Activated B cell treated with CpG ODN at 0.5 μM for 24 hours (primary cell): ENCODE measurements around the gene HMOX1. TPM values are rescaled to one million over a fixed set of nuclear protein-coding genes. Genes with fewer than 3 reads are reported as not detected.
"Not testable (repeated sequence)": the region's sequence is repeated elsewhere in the genome, so short reads cannot be mapped to it uniquely, and the experiment has no call there.

ENCODE experiments used
- ATAC-seq: fragments of 200-7000 bp; cut with Tn5 transposase; one replicate; pipeline ENCODE4 v1.10.0; 2021; ENCODE audit warnings: low read depth, mild to moderate bottlenecking, moderate library complexity
- CTCF ChIA-PET: fragments of 350-600 bp; sonication (Branson Sonifier 250); formaldehyde crosslinking; loops from one replicate; lab custom pipeline; 2021; ENCODE audit warnings: antibody characterized with exemption; lab: Charles Lee
- POLR2A ChIA-PET: fragments of 350-600 bp; sonication (Branson Sonifier 250); formaldehyde crosslinking; loops from one replicate; lab custom pipeline; 2021; ENCODE audit warnings: antibody characterized with exemption; lab: Charles Lee
- DNase-seq: peaks from one replicate; pipeline ENCODE4 v3.0.0; 2022
- H3K27ac Mint-ChIP-seq: one replicate; pipeline ENCODE4 v1.8.0; 2020; ENCODE audit warnings: mixed read lengths
- H3K27me3 Mint-ChIP-seq: one replicate; pipeline ENCODE4 v1.8.0; 2021; ENCODE audit warnings: mixed read lengths
- H3K36me3 Mint-ChIP-seq: one replicate; pipeline ENCODE4 v1.8.0; 2021; ENCODE audit warnings: low read depth, mixed read lengths
- H3K4me1 Mint-ChIP-seq: one replicate; pipeline ENCODE4 v1.8.0; 2021; ENCODE audit warnings: mixed read lengths
- H3K4me3 Mint-ChIP-seq: one replicate; pipeline ENCODE4 v1.8.0; 2020; ENCODE audit warnings: mild to moderate bottlenecking, mixed read lengths
- H3K9me3 Mint-ChIP-seq: one replicate; pipeline ENCODE4 v1.8.0; 2020; ENCODE audit warnings: mixed read lengths
- intact Hi-C: fragments of 100-400 bp; cut with micrococcal nuclease; formaldehyde crosslinking; loops from one replicate; pipeline ENCODE4 v1.15.1; 2024
- total RNA-seq: library from RNA; stranded (reverse); gene quantifications from 2 replicates; pipeline ENCODE4 v1.2.3, GENCODE V29; 2022
- TF ChIP-seq, protein P1 (sequence below): fragments of 200-600 bp; IDR thresholded peaks from one replicate; pipeline ENCODE4 v1.8.0; 2022; ENCODE audit warnings: antibody characterized with exemption, mild to moderate bottlenecking

HMOX1 gene
- total RNA-seq, 1 donor from 2014 or later, result 13.3 TPM

DNA sequence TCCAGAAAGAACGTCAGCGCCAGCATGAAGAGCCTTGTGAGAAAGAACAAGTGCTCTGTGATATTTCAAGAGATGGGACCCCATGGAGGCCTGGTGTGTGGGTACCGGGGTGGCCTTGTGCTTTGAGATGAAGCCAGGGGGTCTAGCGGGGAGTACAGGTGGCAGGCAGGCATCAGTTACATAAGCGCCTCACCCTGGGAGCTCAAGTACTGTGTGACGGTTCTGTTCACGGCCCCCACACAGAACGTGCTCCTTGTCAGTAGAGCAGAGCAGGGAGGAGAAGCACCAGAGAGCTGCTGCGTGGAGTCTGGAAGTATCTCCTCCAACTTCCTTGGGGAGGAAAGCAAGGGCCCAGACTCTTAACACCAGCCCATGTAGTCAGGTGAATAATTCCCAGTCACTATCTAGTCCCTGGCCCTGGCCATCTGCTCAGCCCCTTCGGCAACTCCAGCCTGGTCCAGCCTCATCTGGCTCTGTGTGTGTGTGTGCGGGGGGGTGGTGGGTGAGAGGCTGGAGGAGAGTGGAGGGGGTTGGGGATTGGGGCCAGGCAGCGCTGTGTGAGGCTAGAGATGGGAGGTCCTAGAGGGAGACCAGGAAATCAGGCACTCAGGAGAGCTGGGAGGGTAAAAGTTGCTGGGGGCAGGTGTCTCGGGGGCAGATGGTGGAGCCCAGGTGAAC, 51.5 kb downstream of the HMOX1 start:
- Mint-ChIP-seq H3K4me1 (peaks cover 4% of the 10 kb centered on the region), H3K27me3 (no peaks in the 10 kb centered on the region), H3K36me3 (peaks cover 54% of the 10 kb centered on the region), H3K9me3 (peaks cover 2% of the 10 kb centered on the region), H3K27ac (peak overlapping the region; percentile 46), H3K4me3 (no peak overlapping the region)
- no peak for DNase-seq
- CTCF ChIA-PET, result no interaction called here
- POLR2A ChIA-PET, result no interaction called here
- intact Hi-C loops, result no loop called here
- TF ChIP-seq, protein P1, sequence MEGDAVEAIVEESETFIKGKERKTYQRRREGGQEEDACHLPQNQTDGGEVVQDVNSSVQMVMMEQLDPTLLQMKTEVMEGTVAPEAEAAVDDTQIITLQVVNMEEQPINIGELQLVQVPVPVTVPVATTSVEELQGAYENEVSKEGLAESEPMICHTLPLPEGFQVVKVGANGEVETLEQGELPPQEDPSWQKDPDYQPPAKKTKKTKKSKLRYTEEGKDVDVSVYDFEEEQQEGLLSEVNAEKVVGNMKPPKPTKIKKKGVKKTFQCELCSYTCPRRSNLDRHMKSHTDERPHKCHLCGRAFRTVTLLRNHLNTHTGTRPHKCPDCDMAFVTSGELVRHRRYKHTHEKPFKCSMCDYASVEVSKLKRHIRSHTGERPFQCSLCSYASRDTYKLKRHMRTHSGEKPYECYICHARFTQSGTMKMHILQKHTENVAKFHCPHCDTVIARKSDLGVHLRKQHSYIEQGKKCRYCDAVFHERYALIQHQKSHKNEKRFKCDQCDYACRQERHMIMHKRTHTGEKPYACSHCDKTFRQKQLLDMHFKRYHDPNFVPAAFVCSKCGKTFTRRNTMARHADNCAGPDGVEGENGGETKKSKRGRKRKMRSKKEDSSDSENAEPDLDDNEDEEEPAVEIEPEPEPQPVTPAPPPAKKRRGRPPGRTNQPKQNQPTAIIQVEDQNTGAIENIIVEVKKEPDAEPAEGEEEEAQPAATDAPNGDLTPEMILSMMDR, result no peak
- ATAC-seq, result no peak

- peaks cover 55% of the 10 kb centered on the region for H3K36me3 Mint-ChIP-seq
Measured at GRCh38 chr22:35434061-35434710, 53.3 kb downstream of the HMOX1 start.

DNA sequence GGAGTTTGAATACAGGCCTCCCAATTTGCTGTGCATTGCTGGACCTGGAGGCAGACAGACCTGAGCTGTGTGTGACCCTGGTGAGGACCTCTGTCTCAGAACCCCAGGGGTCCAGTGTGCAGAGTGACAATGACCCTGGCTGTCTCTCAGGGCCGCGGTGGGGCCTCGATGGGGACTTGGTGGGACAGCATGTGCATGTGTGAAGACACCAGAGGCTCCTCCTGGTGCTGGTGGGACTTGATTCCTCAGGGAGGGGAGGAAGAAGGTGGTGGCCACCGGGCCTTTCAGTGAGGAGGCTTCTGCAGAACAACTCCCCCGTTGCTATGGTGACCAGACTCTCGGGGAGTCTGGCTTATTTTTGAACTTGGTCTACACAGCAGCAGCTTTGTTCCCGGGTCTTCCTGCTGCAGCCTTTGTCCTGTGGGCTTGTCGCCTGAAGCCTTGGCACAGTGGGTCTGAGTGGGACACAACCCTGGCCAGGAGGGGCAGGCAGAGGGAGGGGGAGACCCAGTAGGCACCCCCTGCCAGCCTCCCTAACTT, 54.4 kb downstream of the HMOX1 start:
- TF ChIP-seq, protein P1, result no peak
- Mint-ChIP-seq H3K9me3 (peaks cover 2% of the 10 kb centered on the region), H3K36me3 (peaks cover 54% of the 10 kb centered on the region), H3K4me3 (no peak overlapping the region), H3K27ac (no peak overlapping the region), H3K27me3 (no peaks in the 10 kb centered on the region), H3K4me1 (no peaks in the 10 kb centered on the region)
- ATAC-seq (no peak), DNase-seq (no peak)
- ChIA-PET POLR2A (interaction anchor here (1.7 kb wide), 1 partner anchor 25 kb away, joined by 4 read pairs; no protein-coding TSS in a partner anchor), CTCF (no interaction called here)
- intact Hi-C loops, result no loop called here

More at GRCh38 chr22:35434061-35434710, 53.3 kb downstream of the HMOX1 start:
- no peak for ATAC-seq
- ChIA-PET POLR2A (interaction anchor here (1.7 kb wide), 1 partner anchor 24 kb away, joined by 4 read pairs; no protein-coding TSS in a partner anchor), CTCF (no interaction called here)
- H3K27ac Mint-ChIP-seq, result no peak overlapping the region
- peaks cover 2% of the 10 kb centered on the region for H3K9me3 Mint-ChIP-seq
- TF ChIP-seq, protein P1, result no peak
- H3K4me3 Mint-ChIP-seq, result no peak overlapping the region
- intact Hi-C loops, result no loop called here
- H3K4me1 Mint-ChIP-seq, result peaks cover 4% of the 10 kb centered on the region
- no peaks in the 10 kb centered on the region for H3K27me3 Mint-ChIP-seq
- DNase-seq, result no peak

GRCh38 chr22:35436421-35436820, 55.5 kb downstream of the HMOX1 start:
- peak overlapping the region; percentile 12 for H3K27ac Mint-ChIP-seq
- no peaks in the 10 kb centered on the region for H3K4me1 Mint-ChIP-seq
- POLR2A ChIA-PET, result no interaction called here
- no peak for DNase-seq
- H3K9me3 Mint-ChIP-seq, result peaks cover 2% of the 10 kb centered on the region
- no peak overlapping the region for H3K4me3 Mint-ChIP-seq
- intact Hi-C loops, result no loop called here
- H3K27me3 Mint-ChIP-seq, result no peaks in the 10 kb centered on the region
- H3K36me3 Mint-ChIP-seq, result peaks cover 54% of the 10 kb centered on the region
- CTCF ChIA-PET, result no interaction called here
- TF ChIP-seq, protein P1, result no peak
- ATAC-seq, result no peak

DNA sequence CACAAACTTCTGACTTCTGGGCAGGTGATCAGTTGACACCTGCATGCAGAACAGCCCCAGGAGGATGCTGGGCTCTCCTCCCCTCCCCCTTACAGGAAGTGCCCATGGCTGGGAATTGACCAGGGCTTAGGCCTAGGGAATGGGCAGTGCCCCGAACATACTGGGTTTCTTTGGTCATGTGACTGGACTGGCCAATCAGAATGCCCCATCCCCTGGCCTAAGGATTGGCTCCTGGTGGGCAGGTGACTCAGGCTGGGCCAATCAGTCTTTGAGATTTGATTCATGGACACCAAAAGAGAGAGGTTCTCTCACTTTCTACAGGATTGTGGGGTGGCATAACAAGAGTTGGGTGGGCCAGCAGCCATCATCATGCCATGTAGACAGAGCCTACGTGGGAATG, 56.2 kb downstream of the HMOX1 start:
- ATAC-seq (no peak), DNase-seq (no peak)
- Mint-ChIP-seq H3K4me3 (no peak overlapping the region), H3K27ac (no peak overlapping the region), H3K4me1 (no peaks in the 10 kb centered on the region), H3K36me3 (peaks cover 51% of the 10 kb centered on the region), H3K9me3 (peaks cover 2% of the 10 kb centered on the region), H3K27me3 (no peaks in the 10 kb centered on the region)
- intact Hi-C loops, result no loop called here
- TF ChIP-seq, protein P1, result no peak
- ChIA-PET POLR2A (no interaction called here), CTCF (no interaction called here)

DNA sequence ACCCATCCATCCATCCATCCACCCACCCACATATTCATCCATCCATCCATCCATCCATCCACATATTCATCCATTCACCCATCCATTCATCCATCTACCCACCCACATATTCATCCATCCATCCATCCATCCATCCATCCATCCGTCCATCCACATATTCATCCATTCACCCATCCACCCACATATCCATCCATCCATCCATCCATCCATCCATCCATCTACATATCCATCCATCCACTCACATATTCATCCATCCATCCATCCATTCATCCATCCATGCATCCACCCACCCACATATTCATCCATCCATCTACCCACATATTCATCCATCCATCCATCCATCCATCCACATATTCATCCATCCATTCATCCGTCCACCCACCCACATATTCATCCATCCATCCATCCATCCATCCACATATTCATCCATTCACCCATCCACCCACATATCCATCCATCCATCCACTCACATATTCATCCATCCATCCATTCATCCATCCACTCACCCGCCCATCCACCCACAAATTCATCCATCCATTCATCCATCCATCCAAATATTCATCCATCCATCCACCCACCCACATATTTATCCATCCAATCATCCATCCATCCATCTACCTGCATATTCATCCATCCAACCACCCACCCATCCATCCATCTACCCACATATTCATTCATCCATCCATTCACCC, 57.9 kb downstream of the HMOX1 start:
- H3K4me3 Mint-ChIP-seq, CTCF ChIA-PET, H3K27ac Mint-ChIP-seq, H3K9me3 Mint-ChIP-seq, intact Hi-C loops, DNase-seq, POLR2A ChIA-PET, ATAC-seq, H3K27me3 Mint-ChIP-seq, H3K4me1 Mint-ChIP-seq: not testable (repeated sequence)
- peaks cover 47% of the 10 kb centered on the region for H3K36me3 Mint-ChIP-seq
